Endothelial cell of umbilical vein (primary cell): Measurements from ENCODE around the gene FILIP1. TPM values are rescaled to one million over a fixed set of nuclear protein-coding genes. Genes with fewer than 3 reads are reported as not detected.

Experiments used
- BruUV-seq: library from RNA; stranded (reverse); fragments of 400-500 nt; replicated peaks from 2 replicates; lab custom pipeline; 2021; lab: Mats Ljungman, UMichigan
- CTCF ChIA-PET: fragments of 300-600, 350-600 bp; sonication (Branson Sonifier 250); formaldehyde crosslinking; loops from one replicate; lab custom pipeline; 2021; ENCODE audit warnings: antibody characterized with exemption, inconsistent platforms; lab: Charles Lee
- POLR2A ChIA-PET: fragments of 300-600, 350-600 bp; sonication (Branson Sonifier 250); formaldehyde crosslinking; loops from one replicate; lab custom pipeline; 2021; ENCODE audit warnings: antibody characterized with exemption, inconsistent platforms; lab: Charles Lee
- DNase-seq: peaks from one replicate; pipeline ENCODE4 v3.0.0-alpha.2; 2011; ENCODE audit warnings: low read depth, low spot score
- FAIRE-seq: peaks from 2 replicates; lab custom pipeline; 2011; peaks lifted over from hg19 to GRCh38; lab: Jason Lieb, UNC
- H2AFZ ChIP-seq: 2 replicates; pipeline ENCODE4 v1.6.0; 2012; ENCODE audit warnings: low read depth, low read length, control low read depth, inconsistent platforms
- H3K27ac ChIP-seq: 2 replicates; pipeline ENCODE4 v1.5.1; 2011; ENCODE audit warnings: low read depth, mild to moderate bottlenecking, control low read depth, low read length, moderate library complexity; ENCODE audit not compliant: insufficient read depth
- H3K27me3 ChIP-seq, 2 experiments: 2 replicates each; pipeline versions ENCODE4 v1.6.0 to v1.6.1; 2011; ENCODE audit warnings: low read length in 2 of 2, mixed read lengths in 1 of 2; ENCODE audit not compliant: control insufficient read depth in 2 of 2, insufficient read depth in 2 of 2
- H3K36me3 ChIP-seq, 2 experiments: 2 replicates in 1 of 2; 3 replicates in 1 of 2; pipeline ENCODE4 v1.5.1; 2011; ENCODE audit warnings: low read length in 2 of 2, mild to moderate bottlenecking in 1 of 2, moderate library complexity in 1 of 2; ENCODE audit not compliant: control insufficient read depth in 2 of 2, insufficient read depth in 2 of 2; ENCODE audit errors: extremely low read depth in 1 of 2
- H3K4me1 ChIP-seq: 3 replicates; pipeline ENCODE4 v1.5.1; 2011; ENCODE audit warnings: mild to moderate bottlenecking, low read length; ENCODE audit not compliant: control insufficient read depth, insufficient read depth; ENCODE audit errors: extremely low read depth
- H3K4me2 ChIP-seq: 2 replicates; pipeline ENCODE4 v1.6.1; 2011; ENCODE audit warnings: low read length, control low read depth, mixed read lengths; ENCODE audit not compliant: insufficient read depth
- H3K4me3 ChIP-seq, 3 experiments: fragments of 200-600 bp in 1 of 3; sonication (generic), shearing (Covaris generic) in 1 of 3; replicated peaks in 1 of 3; 2 replicates each; pipeline ENCODE4 v1.5.1; 2011 to 2016; ENCODE audit warnings: control low read depth in 3 of 3, low read length in 3 of 3, mild to moderate bottlenecking in 2 of 3, inconsistent platforms in 1 of 3, low read depth in 1 of 3, moderate library complexity in 1 of 3; ENCODE audit not compliant: insufficient read depth in 1 of 3
- H3K79me2 ChIP-seq: 2 replicates; pipeline ENCODE4 v1.6.0; 2012; ENCODE audit warnings: low read length, inconsistent platforms; ENCODE audit not compliant: control insufficient read depth, insufficient read depth
- H3K9ac ChIP-seq: replicated peaks from 2 replicates; pipeline ENCODE3; 2011; ENCODE audit warnings: low read length, control low read depth; ENCODE audit not compliant: insufficient read depth; ENCODE audit errors: extremely low read depth
- H3K9me1 ChIP-seq: replicated peaks from 3 replicates; pipeline ENCODE4 v1.6.0; 2011; ENCODE audit warnings: mild to moderate bottlenecking, low read length; ENCODE audit not compliant: control insufficient read depth, insufficient read depth; ENCODE audit errors: extremely low read depth
- H3K9me3 ChIP-seq: replicated peaks from 2 replicates; pipeline ENCODE4 v1.5.1; 2012; ENCODE audit warnings: low read length, inconsistent platforms; ENCODE audit not compliant: control insufficient read depth, insufficient read depth
- H4K20me1 ChIP-seq: replicated peaks from 2 replicates; pipeline ENCODE3; 2011; ENCODE audit warnings: mild to moderate bottlenecking, low read length; ENCODE audit not compliant: control insufficient read depth, insufficient read depth; ENCODE audit errors: extremely low read depth
- EZH2 ChIP-seq: IDR thresholded peaks from 2 replicates; pipeline ENCODE4 v1.6.1; 2012; ENCODE audit warnings: borderline replicate concordance, low read depth, mild to moderate bottlenecking, moderate library complexity, low read length, inconsistent platforms; ENCODE audit not compliant: severe bottlenecking
- FOS ChIP-seq: IDR thresholded peaks from 2 replicates; pipeline ENCODE4 v1.6.1; 2011; ENCODE audit warnings: mild to moderate bottlenecking, low read length, moderate library complexity, borderline replicate concordance; ENCODE audit not compliant: insufficient read depth
- GATA2 ChIP-seq: IDR thresholded peaks from 2 replicates; pipeline ENCODE4 v1.7.0; 2011; ENCODE audit warnings: low read depth, mild to moderate bottlenecking, moderate library complexity, mixed read lengths, low read length; ENCODE audit not compliant: insufficient read length, insufficient read depth
- JUN ChIP-seq: IDR thresholded peaks from 2 replicates; pipeline ENCODE4 v1.6.1; 2011; ENCODE audit warnings: borderline replicate concordance, low read depth; ENCODE audit not compliant: insufficient read length, insufficient read depth
- MYC ChIP-seq: IDR thresholded peaks from one replicate; pipeline ENCODE4 v1.6.1; 2011; ENCODE audit warnings: mild to moderate bottlenecking, low read depth, low read length
- POLR2AphosphoS5 ChIP-seq: IDR thresholded peaks from 2 replicates; pipeline ENCODE4 v1.6.1; 2012; ENCODE audit warnings: low read depth, mild to moderate bottlenecking, control low read depth, low read length, moderate library complexity; ENCODE audit not compliant: insufficient read depth
- dilution Hi-C: fragments of 300-500 bp; cut with MboI; formaldehyde crosslinking; loops from one replicate; pipeline ENCODE4 v1.15.0; 2019; ENCODE audit warnings: low sequenced_read_pairs; ENCODE audit not compliant: extremely low pct_ligation_motif_present
- intact Hi-C: fragments of 100-400 bp; cut with micrococcal nuclease; formaldehyde crosslinking; loops from one replicate; pipeline ENCODE4 v1.10.0; 2022
- polyA plus RNA-seq, 4 experiments: library from polyadenylated mRNA; depleted of rRNA in 3 of 4; stranded (reverse) in 3 of 4; unstranded in 1 of 4; fragments of >200 nt; gene quantifications; 2 replicates each; pipeline versions ENCODE4 v1.2.1 to v1.2.3, GENCODE V29; 2011 to 2012; ENCODE audit warnings: missing spikeins in 1 of 4
- total RNA-seq: library from RNA; stranded (reverse); gene quantifications from 2 replicates; pipeline ENCODE4 v1.2.3, GENCODE V29; 2021
- TF ChIP-seq, protein P1 (sequence below): IDR thresholded peaks from 2 replicates; pipeline ENCODE4 v1.6.1; 2011; ENCODE audit not compliant: insufficient read depth, insufficient read length
- TF ChIP-seq, protein P2 (sequence below), 2 donors: IDR thresholded peaks; 1 replicate in 1 of 2; 2 replicates in 1 of 2; pipeline ENCODE4 v1.5.1; 2011; ENCODE audit warnings: low read length in 2 of 2, mild to moderate bottlenecking in 2 of 2, moderate library complexity in 2 of 2, control low read depth in 1 of 2, inconsistent platforms in 1 of 2, low read depth in 1 of 2; ENCODE audit not compliant: insufficient read depth in 1 of 2; ENCODE audit errors: extremely low read depth in 1 of 2

FILIP1 gene
- total and polyA plus RNA-seq, 2 donors (not counting 3 experiments of a cell fraction or from before 2014, with no cell fraction given) = 2.8 to 13.7 TPM

DNA sequence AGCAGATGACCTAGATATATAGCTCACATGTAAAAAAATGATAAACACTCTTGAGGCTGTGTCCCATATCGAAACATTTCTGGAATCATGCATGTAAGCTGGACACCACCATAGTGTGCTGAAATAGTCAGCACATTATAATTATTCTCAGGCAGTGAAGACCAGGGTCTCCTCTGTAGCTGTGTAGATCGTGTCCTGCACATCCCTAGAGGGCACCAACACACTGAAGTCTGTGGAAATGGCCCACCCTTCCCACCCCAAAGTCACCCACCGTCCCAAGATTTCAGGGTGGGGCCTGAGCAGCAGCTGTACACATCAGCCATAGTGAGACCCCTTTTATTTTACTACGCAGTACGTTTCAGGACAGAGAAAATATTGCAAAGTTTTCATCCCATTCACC is 188.0 kb downstream of the FILIP1 start:
- Histone ChIP-seq H3K27ac (no peak overlapping the region), H3K9me3 (no peaks in the 10 kb centered on the region), H3K4me3 (no peak overlapping the region), H3K9ac (no peak overlapping the region), H3K79me2 (no peaks in the 10 kb centered on the region), H2AFZ (no peak overlapping the region), H3K4me1 (peaks cover 3% of the 10 kb centered on the region), H3K9me1 (no peaks in the 10 kb centered on the region), H3K27me3 (peaks cover 0 to 2% of the 10 kb centered on the region in 2 experiments), H4K20me1 (no peaks in the 10 kb centered on the region), H3K36me3 (no peaks in the 10 kb centered on the region), H3K4me2 (no peak overlapping the region)
- FAIRE-seq = no peak
- dilution Hi-C loops (loop anchor here (25.0 kb wide), 1 partner anchor 232 kb away; no protein-coding TSS in a partner anchor), intact Hi-C loops (no loop called here)
- no peak for TF ChIP-seq EZH2
- TF ChIP-seq, protein P1, sequence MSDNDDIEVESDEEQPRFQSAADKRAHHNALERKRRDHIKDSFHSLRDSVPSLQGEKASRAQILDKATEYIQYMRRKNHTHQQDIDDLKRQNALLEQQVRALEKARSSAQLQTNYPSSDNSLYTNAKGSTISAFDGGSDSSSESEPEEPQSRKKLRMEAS = no peak
- CTCF ChIA-PET = interaction anchor here (0.6 to 3.3 kb wide), 11 partner anchors 8 to 257 kb away, joined by 3 to 13 read pairs (median 3); no protein-coding TSS in a partner anchor
- POLR2A ChIA-PET = interaction anchor here (1.6 kb wide), 1 partner anchor 38 kb away, joined by 5 read pairs; no protein-coding TSS in a partner anchor
- BruUV-seq = no TSS peak
- no peak for DNase-seq

DNA sequence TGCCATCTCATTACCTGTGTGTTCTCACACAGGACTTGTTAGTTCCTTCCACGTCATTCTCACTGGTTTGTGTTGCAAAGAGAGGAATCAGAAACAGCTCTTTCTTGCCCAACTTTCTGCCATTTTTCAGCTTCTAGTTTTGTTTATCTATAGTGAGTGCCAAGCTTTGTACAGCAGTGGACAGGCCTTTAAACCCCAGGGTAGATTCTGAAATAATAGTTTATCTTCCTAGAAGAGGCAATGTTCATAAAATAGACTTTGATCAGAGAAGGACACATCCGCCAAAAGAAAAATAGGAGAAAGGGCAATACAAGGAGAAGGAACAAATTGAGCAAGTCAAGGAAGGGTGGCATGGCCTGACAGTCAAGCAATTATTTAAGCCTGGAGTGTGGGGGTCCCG is 191.3 kb downstream of the FILIP1 start:
- FAIRE-seq (no peak), DNase-seq (no peak)
- H3K9me1 ChIP-seq = no peaks in the 10 kb centered on the region
- no peaks in the 10 kb centered on the region for H3K79me2 ChIP-seq
- H3K9ac ChIP-seq = no peak overlapping the region
- H4K20me1 ChIP-seq = no peaks in the 10 kb centered on the region
- dilution Hi-C loops = loop anchor here (25.0 kb wide), 1 partner anchor 235 kb away; no protein-coding TSS in a partner anchor
- H2AFZ ChIP-seq = no peak overlapping the region
- no peak overlapping the region for H3K4me3 ChIP-seq
- POLR2A ChIA-PET = no interaction called here
- no peaks in the 10 kb centered on the region for H3K27me3 ChIP-seq
- TF ChIP-seq FOS (no peak), POLR2AphosphoS5 (no peak), GATA2 (no peak), EZH2 (no peak), MYC (no peak), JUN (no peak)
- TF ChIP-seq, protein P1 = no peak
- TF ChIP-seq, protein P2, sequence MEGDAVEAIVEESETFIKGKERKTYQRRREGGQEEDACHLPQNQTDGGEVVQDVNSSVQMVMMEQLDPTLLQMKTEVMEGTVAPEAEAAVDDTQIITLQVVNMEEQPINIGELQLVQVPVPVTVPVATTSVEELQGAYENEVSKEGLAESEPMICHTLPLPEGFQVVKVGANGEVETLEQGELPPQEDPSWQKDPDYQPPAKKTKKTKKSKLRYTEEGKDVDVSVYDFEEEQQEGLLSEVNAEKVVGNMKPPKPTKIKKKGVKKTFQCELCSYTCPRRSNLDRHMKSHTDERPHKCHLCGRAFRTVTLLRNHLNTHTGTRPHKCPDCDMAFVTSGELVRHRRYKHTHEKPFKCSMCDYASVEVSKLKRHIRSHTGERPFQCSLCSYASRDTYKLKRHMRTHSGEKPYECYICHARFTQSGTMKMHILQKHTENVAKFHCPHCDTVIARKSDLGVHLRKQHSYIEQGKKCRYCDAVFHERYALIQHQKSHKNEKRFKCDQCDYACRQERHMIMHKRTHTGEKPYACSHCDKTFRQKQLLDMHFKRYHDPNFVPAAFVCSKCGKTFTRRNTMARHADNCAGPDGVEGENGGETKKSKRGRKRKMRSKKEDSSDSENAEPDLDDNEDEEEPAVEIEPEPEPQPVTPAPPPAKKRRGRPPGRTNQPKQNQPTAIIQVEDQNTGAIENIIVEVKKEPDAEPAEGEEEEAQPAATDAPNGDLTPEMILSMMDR (IDR thresholded peaks at IDR 0.05; ENCODE audit: extremely low read depth in 1 of 2, insufficient read depth in 1 of 2, low read depth in 1 of 2, low read length in 2 of 2) = no peak
- peaks cover 3% of the 10 kb centered on the region for H3K4me1 ChIP-seq
- CTCF ChIA-PET = interaction anchor here (1.2 kb wide), 1 partner anchor 18 kb away, joined by 3 read pairs; no protein-coding TSS in a partner anchor
- BruUV-seq = no TSS peak
- no peak overlapping the region for H3K4me2 ChIP-seq
- H3K36me3 ChIP-seq = no peaks in the 10 kb centered on the region
- intact Hi-C loops = no loop called here
- no peak overlapping the region for H3K27ac ChIP-seq
- H3K9me3 ChIP-seq = no peaks in the 10 kb centered on the region
